Measurements from ENCODE around the gene ENDOG.
A peak's percentile ranks its signal among the peaks of the same experiment; 100 is the strongest.
"Not testable (repeated sequence)": the region's sequence is repeated elsewhere in the genome, so short reads cannot be mapped to it uniquely, and the experiment has no call there.

ENDOG gene

GRCh38 chr9:128818099-128818838 is at the start of gene ENDOG:
ENDOG (plus strand) TSS chr9:128818500; CDS start chr9:128818685, 185 bp downstream.
- peak; percentile 97 to 98 for DNase-seq

- no peak for DNase-seq
Measured at GRCh38 chr9:128768606-128769005, 49.7 kb upstream of the ENDOG start.

GRCh38 chr9:128770286-128771030 is 47.8 kb upstream of the ENDOG start:
- DNase-seq, result no peak

GRCh38 chr9:128771094-128771721 is 47.1 kb upstream of the ENDOG start:
- peak in 1 of 2 donors; percentile 9 for DNase-seq

GRCh38 chr9:128771745-128772519 is 46.4 kb upstream of the ENDOG start, which contains the start of gene ZER1:
ZER1 (minus strand) TSS chr9:128771927; CDS start chr9:128755565, 16,362 bp downstream.
- peak; percentile 94 for DNase-seq

GRCh38 chr9:128773049-128773448 is 45.3 kb upstream of the ENDOG start:
- DNase-seq, result no peak

- no peak for DNase-seq
Measured at GRCh38 chr9:128774804-128775203, 43.5 kb upstream of the ENDOG start.

GRCh38 chr9:128780093-128780492 is 38.2 kb upstream of the ENDOG start:
- not testable (repeated sequence) for DNase-seq

GRCh38 chr9:128781187-128782070 is 36.9 kb upstream of the ENDOG start:
- DNase-seq, result no peak

GRCh38 chr9:128782669-128783068 is 35.6 kb upstream of the ENDOG start:
- no peak for DNase-seq

GRCh38 chr9:128785427-128785826 is 32.9 kb upstream of the ENDOG start:
- no peak for DNase-seq

- DNase-seq, result peak; percentile 86 to 88
Measured at GRCh38 chr9:128786681-128787601, 31.4 kb upstream of the ENDOG start, which contains the start of gene TBC1D13. TBC1D13 (plus strand) TSS chr9:128787253; CDS start chr9:128787354, 101 bp downstream.

- DNase-seq, result peak in 1 of 2 donors; percentile 3
Measured at GRCh38 chr9:128787659-128788058, 30.6 kb upstream of the ENDOG start.

GRCh38 chr9:128788445-128788844 is 29.9 kb upstream of the ENDOG start:
- DNase-seq, result no peak

GRCh38 chr9:128790536-128790935 is 27.8 kb upstream of the ENDOG start:
- DNase-seq, result no peak

GRCh38 chr9:128792134-128792533 is 26.2 kb upstream of the ENDOG start:
- DNase-seq, result no peak

- DNase-seq, result no peak
Measured at GRCh38 chr9:128792978-128793686, 25.2 kb upstream of the ENDOG start.

GRCh38 chr9:128794961-128795360 is 23.3 kb upstream of the ENDOG start:
- not testable (repeated sequence) for DNase-seq

- DNase-seq, result no peak
Measured at GRCh38 chr9:128798896-128799295, 19.4 kb upstream of the ENDOG start.

GRCh38 chr9:128800061-128800460 is 18.2 kb upstream of the ENDOG start:
- no peak for DNase-seq

Data from activated CD4-positive, alpha-beta T cell treated with anti-CD3 and anti-CD28 coated beads for 4 hours (primary cell).